IMR-90 (cell line): ENCODE results near the gene DIP2C.

Experiments
- BHLHE40 ChIP-seq: fragments of 150-350 bp; IDR thresholded peaks from 2 replicates; pipeline ENCODE4 v1.6.1; 2016; ENCODE audit warnings: mild to moderate bottlenecking, low read depth, low read length
- CEBPB ChIP-seq: IDR thresholded peaks from 2 replicates; pipeline ENCODE4 v1.6.1; 2012; ENCODE audit warnings: low read depth, low read length, improper control_type of control experiment
- CHD1 ChIP-seq: IDR thresholded peaks from 2 replicates; pipeline ENCODE4 v1.6.1; 2012; ENCODE audit warnings: low read depth, low read length, improper control_type of control experiment
- FOS ChIP-seq: fragments of 150-350 bp; IDR thresholded peaks from 2 replicates; pipeline ENCODE4 v1.6.1; 2016; ENCODE audit warnings: low read depth, low read length
- MAFK ChIP-seq: IDR thresholded peaks from 2 replicates; pipeline ENCODE4 v1.6.1; 2012; ENCODE audit warnings: low read depth, low read length, improper control_type of control experiment
- MXI1 ChIP-seq: IDR thresholded peaks from 2 replicates; pipeline ENCODE4 v1.6.1; 2012; ENCODE audit warnings: low read depth, mild to moderate bottlenecking, low read length, moderate library complexity, borderline replicate concordance
- POLR2A ChIP-seq: IDR thresholded peaks from 2 replicates; pipeline ENCODE4 v1.6.1; 2012; ENCODE audit warnings: mild to moderate bottlenecking, low read depth, low read length
- RAD21 ChIP-seq: IDR thresholded peaks from 2 replicates; pipeline ENCODE4 v1.6.1; 2012; ENCODE audit warnings: low read length, improper control_type of control experiment
- RCOR1 ChIP-seq: IDR thresholded peaks from 2 replicates; pipeline ENCODE4 v1.6.1; 2012; ENCODE audit warnings: mild to moderate bottlenecking, low read length, improper control_type of control experiment; ENCODE audit not compliant: insufficient replicate concordance
- RFX5 ChIP-seq: IDR thresholded peaks from 2 replicates; pipeline ENCODE4 v1.8.0; 2012; ENCODE audit warnings: low read depth, mild to moderate bottlenecking, low read length, moderate library complexity
- TF ChIP-seq, protein P1 (sequence below): conservative IDR thresholded peaks from 2 replicates; pipeline ENCODE4 v1.5.1; 2012; ENCODE audit warnings: mild to moderate bottlenecking, low read depth, low read length, improper control_type of control experiment
- TF ChIP-seq, protein P2 (sequence below): fragments of 150-350 bp; IDR thresholded peaks from 2 replicates; pipeline ENCODE4 v1.6.1; 2016; ENCODE audit warnings: low read depth, mild to moderate bottlenecking, low read length, moderate library complexity, borderline replicate concordance

DNA sequence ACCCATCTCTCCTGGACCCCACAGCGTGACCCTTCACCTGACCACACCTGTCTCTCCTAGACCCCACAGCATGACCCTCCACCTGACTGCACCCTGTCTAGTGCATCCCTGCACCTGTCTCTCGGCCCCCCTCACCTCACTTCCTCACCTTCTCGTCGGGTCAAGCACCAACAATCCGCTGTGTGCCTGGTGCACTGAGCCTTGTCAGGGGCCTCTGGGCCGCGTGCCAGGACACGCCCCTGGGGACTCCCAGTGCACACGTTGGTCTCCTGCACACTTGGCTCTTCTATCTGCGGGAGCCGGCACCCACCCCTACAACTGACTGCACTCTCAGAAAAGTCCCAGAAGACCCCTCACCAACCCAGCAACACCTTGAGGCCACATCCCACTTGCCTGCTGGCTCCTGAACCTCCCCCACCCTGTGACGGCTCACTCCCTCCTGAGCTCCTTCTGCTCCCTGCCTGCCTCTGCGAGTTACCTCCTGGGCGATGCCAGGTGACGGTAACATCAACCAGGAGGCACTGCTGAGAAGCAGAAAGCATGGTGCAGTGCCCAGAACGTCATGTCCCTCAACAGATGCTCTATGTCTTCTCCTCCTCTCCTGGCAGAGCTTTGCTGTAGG, 147.6 kb downstream of the DIP2C start:
- no peak for TF ChIP-seq MAFK
- TF ChIP-seq MXI1: no peak
- TF ChIP-seq, protein P1, sequence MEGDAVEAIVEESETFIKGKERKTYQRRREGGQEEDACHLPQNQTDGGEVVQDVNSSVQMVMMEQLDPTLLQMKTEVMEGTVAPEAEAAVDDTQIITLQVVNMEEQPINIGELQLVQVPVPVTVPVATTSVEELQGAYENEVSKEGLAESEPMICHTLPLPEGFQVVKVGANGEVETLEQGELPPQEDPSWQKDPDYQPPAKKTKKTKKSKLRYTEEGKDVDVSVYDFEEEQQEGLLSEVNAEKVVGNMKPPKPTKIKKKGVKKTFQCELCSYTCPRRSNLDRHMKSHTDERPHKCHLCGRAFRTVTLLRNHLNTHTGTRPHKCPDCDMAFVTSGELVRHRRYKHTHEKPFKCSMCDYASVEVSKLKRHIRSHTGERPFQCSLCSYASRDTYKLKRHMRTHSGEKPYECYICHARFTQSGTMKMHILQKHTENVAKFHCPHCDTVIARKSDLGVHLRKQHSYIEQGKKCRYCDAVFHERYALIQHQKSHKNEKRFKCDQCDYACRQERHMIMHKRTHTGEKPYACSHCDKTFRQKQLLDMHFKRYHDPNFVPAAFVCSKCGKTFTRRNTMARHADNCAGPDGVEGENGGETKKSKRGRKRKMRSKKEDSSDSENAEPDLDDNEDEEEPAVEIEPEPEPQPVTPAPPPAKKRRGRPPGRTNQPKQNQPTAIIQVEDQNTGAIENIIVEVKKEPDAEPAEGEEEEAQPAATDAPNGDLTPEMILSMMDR: no peak
- TF ChIP-seq RFX5: no peak
- TF ChIP-seq, protein P2, sequence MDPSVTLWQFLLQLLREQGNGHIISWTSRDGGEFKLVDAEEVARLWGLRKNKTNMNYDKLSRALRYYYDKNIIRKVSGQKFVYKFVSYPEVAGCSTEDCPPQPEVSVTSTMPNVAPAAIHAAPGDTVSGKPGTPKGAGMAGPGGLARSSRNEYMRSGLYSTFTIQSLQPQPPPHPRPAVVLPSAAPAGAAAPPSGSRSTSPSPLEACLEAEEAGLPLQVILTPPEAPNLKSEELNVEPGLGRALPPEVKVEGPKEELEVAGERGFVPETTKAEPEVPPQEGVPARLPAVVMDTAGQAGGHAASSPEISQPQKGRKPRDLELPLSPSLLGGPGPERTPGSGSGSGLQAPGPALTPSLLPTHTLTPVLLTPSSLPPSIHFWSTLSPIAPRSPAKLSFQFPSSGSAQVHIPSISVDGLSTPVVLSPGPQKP: no peak
- TF ChIP-seq CHD1: no peak
- no peak for TF ChIP-seq RCOR1
- TF ChIP-seq FOS: no peak
- no peak for TF ChIP-seq BHLHE40
- no peak for TF ChIP-seq POLR2A
- TF ChIP-seq RAD21: no peak
- TF ChIP-seq CEBPB: no peak
